Astrocyte of the spinal cord (primary cell): ENCODE measurements around the gene PTPN3.

Experiments
- DNase-seq: peaks from one replicate; pipeline ENCODE4 v3.0.0; 2011; ENCODE audit warnings: low read depth, low spot score
- H3K4me3 ChIP-seq: 2 replicates; pipeline ENCODE4 v1.5.1; 2011; ENCODE audit warnings: low read depth, mild to moderate bottlenecking, low read length, moderate library complexity
- in situ Hi-C: cut with HindIII; loops from 2 replicates; pipeline ENCODE4 v1.10.0; 2017; ENCODE audit warnings: low sequenced_read_pairs
- TF ChIP-seq, protein P1 (sequence below): IDR thresholded peaks from 2 replicates; pipeline ENCODE4 v1.5.1; 2012; ENCODE audit warnings: low read depth, mild to moderate bottlenecking, low read length, inconsistent platforms

The PTPN3 gene

DNA sequence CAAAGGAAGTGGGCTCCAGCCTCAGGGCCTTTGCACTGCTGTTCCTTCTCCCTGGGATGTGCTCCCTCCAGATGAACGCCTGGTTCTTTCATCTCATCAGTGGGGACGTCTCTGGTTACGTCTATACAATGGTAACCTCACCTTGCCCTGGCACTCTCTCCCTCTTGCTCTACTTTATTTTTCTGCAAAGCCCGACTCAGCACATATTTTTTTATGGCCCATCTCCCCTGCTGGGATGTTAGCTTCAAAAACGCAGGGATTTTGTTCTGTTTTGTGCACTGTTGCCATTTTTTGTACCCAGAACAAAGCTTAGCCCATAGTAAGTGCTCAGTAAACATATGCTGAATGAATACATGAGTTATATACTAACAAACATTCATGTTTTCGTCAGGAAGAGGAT lies 37.5 kb downstream of the PTPN3 start:
- no peak overlapping the region for H3K4me3 ChIP-seq
- no peak for DNase-seq
- TF ChIP-seq, protein P1, sequence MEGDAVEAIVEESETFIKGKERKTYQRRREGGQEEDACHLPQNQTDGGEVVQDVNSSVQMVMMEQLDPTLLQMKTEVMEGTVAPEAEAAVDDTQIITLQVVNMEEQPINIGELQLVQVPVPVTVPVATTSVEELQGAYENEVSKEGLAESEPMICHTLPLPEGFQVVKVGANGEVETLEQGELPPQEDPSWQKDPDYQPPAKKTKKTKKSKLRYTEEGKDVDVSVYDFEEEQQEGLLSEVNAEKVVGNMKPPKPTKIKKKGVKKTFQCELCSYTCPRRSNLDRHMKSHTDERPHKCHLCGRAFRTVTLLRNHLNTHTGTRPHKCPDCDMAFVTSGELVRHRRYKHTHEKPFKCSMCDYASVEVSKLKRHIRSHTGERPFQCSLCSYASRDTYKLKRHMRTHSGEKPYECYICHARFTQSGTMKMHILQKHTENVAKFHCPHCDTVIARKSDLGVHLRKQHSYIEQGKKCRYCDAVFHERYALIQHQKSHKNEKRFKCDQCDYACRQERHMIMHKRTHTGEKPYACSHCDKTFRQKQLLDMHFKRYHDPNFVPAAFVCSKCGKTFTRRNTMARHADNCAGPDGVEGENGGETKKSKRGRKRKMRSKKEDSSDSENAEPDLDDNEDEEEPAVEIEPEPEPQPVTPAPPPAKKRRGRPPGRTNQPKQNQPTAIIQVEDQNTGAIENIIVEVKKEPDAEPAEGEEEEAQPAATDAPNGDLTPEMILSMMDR, result no peak
- in situ Hi-C loops, result no loop called here

DNA sequence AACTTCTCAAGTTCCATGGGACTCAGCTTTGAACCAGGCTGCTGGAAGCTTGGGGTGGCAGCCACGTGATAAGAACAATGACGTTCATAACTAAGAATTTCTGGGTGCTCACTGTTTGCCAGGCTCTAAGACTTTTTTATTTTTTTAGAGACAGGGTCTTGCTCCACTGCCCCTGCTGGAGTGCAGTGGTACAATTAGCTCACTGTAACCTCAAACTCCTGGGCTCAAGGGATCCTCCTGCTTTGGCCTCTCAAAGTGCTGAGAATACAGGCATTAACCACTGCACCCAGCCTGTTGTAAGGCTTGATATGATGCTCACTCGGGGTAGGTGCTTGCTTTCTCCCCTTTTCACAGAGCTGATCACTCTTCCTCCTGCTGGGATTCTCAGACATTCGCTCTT lies 38.7 kb downstream of the PTPN3 start:
- in situ Hi-C loops, result no loop called here
- no peak overlapping the region for H3K4me3 ChIP-seq
- TF ChIP-seq, protein P1, result no peak
- no peak for DNase-seq

DNA sequence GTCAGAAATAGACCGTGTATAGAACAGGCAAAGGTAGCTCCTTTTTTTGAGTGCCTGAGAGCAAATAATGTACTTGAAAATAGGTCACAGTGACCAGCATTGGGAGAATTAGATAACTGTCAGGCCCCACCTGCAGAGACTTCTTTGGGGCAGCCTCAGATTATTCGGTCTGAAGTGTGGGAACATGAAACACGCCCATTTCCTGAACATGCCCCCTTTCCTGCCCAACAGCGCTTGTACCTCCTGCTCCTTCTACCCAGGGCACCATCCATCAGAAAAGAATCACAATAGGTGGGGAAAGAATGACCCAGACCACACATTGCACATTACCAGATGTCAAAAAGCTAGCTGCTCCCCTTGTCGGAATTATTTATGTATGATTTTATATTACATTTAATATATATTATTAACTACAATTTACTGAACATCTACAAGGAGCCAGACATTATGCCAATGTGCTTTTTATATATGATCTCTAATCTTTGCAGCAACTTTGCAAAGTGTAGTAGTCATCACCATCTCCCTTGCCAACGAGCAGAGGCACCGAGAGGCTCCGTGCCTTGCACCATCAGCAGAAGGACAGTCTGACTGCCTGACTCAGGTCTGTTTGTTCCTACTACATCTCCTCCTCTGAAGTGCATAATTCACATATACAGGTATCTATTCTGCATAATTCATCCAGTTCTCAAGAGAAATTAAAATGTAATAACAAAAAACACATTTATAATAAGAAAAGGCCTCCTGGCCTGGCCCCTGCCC lies 39.5 kb downstream of the PTPN3 start:
- in situ Hi-C loops, result no loop called here
- H3K4me3 ChIP-seq, result no peak overlapping the region
- no peak for DNase-seq
- TF ChIP-seq, protein P1, result no peak

DNA sequence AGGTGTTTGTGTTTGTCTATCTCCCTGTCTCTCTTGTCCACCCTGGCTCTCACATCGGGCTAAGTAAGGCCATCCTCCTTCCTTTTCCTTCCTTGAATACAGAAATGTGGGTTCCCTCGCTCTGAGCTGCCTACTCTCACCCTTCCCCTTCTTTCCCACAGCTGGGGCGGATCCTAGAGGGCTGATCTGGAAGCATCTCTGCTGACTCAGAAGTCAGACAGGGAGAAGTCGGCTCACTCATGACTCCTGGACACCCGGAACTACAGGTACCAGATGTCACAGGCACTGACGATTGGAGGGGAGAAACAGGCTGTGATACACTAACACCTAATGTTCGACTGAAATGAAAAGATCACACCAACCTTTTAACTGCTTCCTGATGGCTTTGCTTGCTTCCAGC lies 41.3 kb downstream of the PTPN3 start:
- TF ChIP-seq, protein P1, result no peak
- no peak for DNase-seq
- no peak overlapping the region for H3K4me3 ChIP-seq
- in situ Hi-C loops, result no loop called here

DNA sequence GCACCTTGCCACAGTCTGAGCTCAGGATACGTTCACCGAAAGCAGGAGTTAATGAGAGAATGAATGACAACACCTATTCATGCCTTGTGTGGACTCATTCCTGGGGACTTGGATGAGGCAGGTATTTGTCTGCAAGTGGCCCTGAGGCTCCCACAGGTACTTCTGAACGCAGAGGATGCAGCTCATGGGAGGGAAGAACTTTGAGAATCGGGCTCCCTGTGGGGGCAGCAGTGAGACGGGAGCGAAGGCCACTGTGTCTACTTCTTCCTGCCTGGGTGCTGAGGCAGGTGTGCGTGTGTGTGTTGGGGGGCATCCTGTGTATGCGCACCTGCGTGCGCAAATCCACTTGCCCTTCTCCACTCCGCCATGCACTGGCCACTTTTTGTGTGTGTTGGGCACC lies 42.2 kb downstream of the PTPN3 start:
- DNase-seq, result no peak
- in situ Hi-C loops, result no loop called here
- H3K4me3 ChIP-seq, result no peak overlapping the region
- TF ChIP-seq, protein P1, result peak; percentile 3

DNA sequence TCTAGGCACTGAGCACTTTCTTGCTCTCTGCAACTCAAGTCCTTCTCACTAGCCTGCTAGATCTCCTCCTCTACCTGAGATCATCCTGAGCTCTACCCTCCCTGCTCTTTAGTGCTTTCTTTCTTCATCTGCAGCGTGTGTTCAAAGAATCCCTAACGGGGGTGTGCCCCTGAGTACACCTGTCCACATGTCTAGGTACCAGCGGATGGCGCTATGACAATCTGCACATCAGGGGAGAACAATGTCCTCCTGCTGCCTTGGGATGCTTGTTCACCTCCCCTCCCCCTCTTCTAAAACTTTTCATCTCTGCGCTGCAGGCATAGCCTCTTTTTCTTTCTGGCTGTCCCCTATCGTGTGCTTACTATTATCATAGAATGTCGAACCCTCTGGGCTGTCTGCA lies 42.7 kb downstream of the PTPN3 start:
- DNase-seq, result no peak
- in situ Hi-C loops, result no loop called here
- TF ChIP-seq, protein P1, result no peak
- H3K4me3 ChIP-seq, result no peak overlapping the region
